ENCODE data around the gene ZNF385C.

Gene ZNF385C

GRCh38 chr17:42038221-42038973 lies 59.9 kb downstream of the ZNF385C start:
- no peak for TF ChIP-seq CTCF (IDR thresholded peaks at IDR 0.05; ENCODE audit: insufficient read depth, low read depth, low read length, missing control alignments)
- H3K4me3 ChIP-seq (ENCODE audit: low read depth, low read length), result no peak overlapping the region
- DNase-seq (ENCODE audit: low read depth), result peak; percentile 43

- H3K4me3 ChIP-seq (ENCODE audit: low read depth, low read length), result no peak overlapping the region
- TF ChIP-seq CTCF (IDR thresholded peaks at IDR 0.05; ENCODE audit: insufficient read depth, low read depth, low read length, missing control alignments), result no peak
- peak; percentile 29 for DNase-seq (ENCODE audit: low read depth)
Observed at GRCh38 chr17:42034059-42034458, 64.2 kb downstream of the ZNF385C start.

GRCh38 chr17:42031584-42031983 lies 66.7 kb downstream of the ZNF385C start:
- H3K4me3 ChIP-seq (ENCODE audit: low read depth, low read length), result no peak overlapping the region
- no peak for TF ChIP-seq CTCF (IDR thresholded peaks at IDR 0.05; ENCODE audit: insufficient read depth, low read depth, low read length, missing control alignments)
- DNase-seq (ENCODE audit: low read depth), result no peak

- no peak for DNase-seq (ENCODE audit: low read depth)
- H3K4me3 ChIP-seq (ENCODE audit: low read depth, low read length), result no peak overlapping the region
- no peak for TF ChIP-seq CTCF (IDR thresholded peaks at IDR 0.05; ENCODE audit: insufficient read depth, low read depth, low read length, missing control alignments)
Observed at GRCh38 chr17:42028791-42029127, 69.5 kb downstream of the ZNF385C start.

GRCh38 chr17:42027961-42028790 lies 70.1 kb downstream of the ZNF385C start:
- no peak for TF ChIP-seq CTCF (IDR thresholded peaks at IDR 0.05; ENCODE audit: insufficient read depth, low read depth, low read length, missing control alignments)
- no peak overlapping the region for H3K4me3 ChIP-seq (ENCODE audit: low read depth, low read length)
- no peak for DNase-seq (ENCODE audit: low read depth)

GRCh38 chr17:42027590-42027889 lies 70.7 kb downstream of the ZNF385C start:
- H3K4me3 ChIP-seq (ENCODE audit: low read depth, low read length), result no peak overlapping the region
- DNase-seq (ENCODE audit: low read depth), result no peak
- TF ChIP-seq CTCF (IDR thresholded peaks at IDR 0.05; ENCODE audit: insufficient read depth, low read depth, low read length, missing control alignments), result no peak

Data from GM12865 (cell line).